ENCODE measurements around the gene EMC6.

The EMC6 gene

GRCh38 chr17:3681565-3681964 is 13.0 kb downstream of the EMC6 start:
- no peaks in the 10 kb centered on the region for H3K27me3 Mint-ChIP-seq
- H3K27ac Mint-ChIP-seq: peak overlapping the region; percentile 51
- no peak for ATAC-seq (replicated peaks)
- H3K4me1 Mint-ChIP-seq: peaks cover 26 to 60% of the 10 kb centered on the region in 2 donors
- H3K9me3 Mint-ChIP-seq: no peaks in the 10 kb centered on the region
- peaks cover 35 to 41% of the 10 kb centered on the region in 2 donors for H3K36me3 Mint-ChIP-seq
- peak overlapping the region in 1 of 2 donors; percentile 29 for H3K4me3 Mint-ChIP-seq
- DNase-seq: no peak

- no peak for DNase-seq
- Mint-ChIP-seq H3K4me1 (peaks cover 26 to 60% of the 10 kb centered on the region in 2 donors), H3K27me3 (no peaks in the 10 kb centered on the region), H3K9me3 (no peaks in the 10 kb centered on the region), H3K4me3 (no peak overlapping the region), H3K27ac (peak overlapping the region; percentile 70), H3K36me3 (peaks cover 35 to 41% of the 10 kb centered on the region in 2 donors)
- ATAC-seq (replicated peaks): no peak
Measured at GRCh38 chr17:3682033-3682432, 13.4 kb downstream of the EMC6 start.

- no peaks in the 10 kb centered on the region for H3K27me3 Mint-ChIP-seq
- ATAC-seq (replicated peaks) (peak; percentile 77 to 81), DNase-seq (peak; percentile 53)
- H3K4me1 Mint-ChIP-seq: peaks cover 24 to 54% of the 10 kb centered on the region in 2 donors
- peaks cover 30 to 36% of the 10 kb centered on the region in 2 donors for H3K36me3 Mint-ChIP-seq
- H3K9me3 Mint-ChIP-seq: no peaks in the 10 kb centered on the region
- peak overlapping the region in 1 of 2 donors; percentile 29 for H3K4me3 Mint-ChIP-seq
- H3K27ac Mint-ChIP-seq: peak overlapping the region; percentile 91
Measured at GRCh38 chr17:3683054-3683511, 14.5 kb downstream of the EMC6 start.

GRCh38 chr17:3685174-3685573 is 16.6 kb downstream of the EMC6 start:
- DNase-seq (no peak), ATAC-seq (replicated peaks) (no peak)
- Mint-ChIP-seq H3K36me3 (peaks cover 34 to 48% of the 10 kb centered on the region in 2 donors), H3K9me3 (no peaks in the 10 kb centered on the region), H3K27ac (peak overlapping the region; percentile 77), H3K4me1 (peaks cover 35 to 66% of the 10 kb centered on the region in 2 donors), H3K27me3 (no peaks in the 10 kb centered on the region), H3K4me3 (peak overlapping the region in 1 of 2 donors; percentile 11)

GRCh38 chr17:3688027-3688553 is 19.5 kb downstream of the EMC6 start:
- Mint-ChIP-seq H3K27me3 (no peaks in the 10 kb centered on the region), H3K4me3 (peak overlapping the region; percentile 70), H3K27ac (peak overlapping the region; percentile 86), H3K36me3 (peaks cover 37 to 44% of the 10 kb centered on the region in 2 donors), H3K4me1 (peaks cover 43 to 75% of the 10 kb centered on the region in 2 donors), H3K9me3 (no peaks in the 10 kb centered on the region)
- peak; percentile 58 for DNase-seq
- peak; percentile 52 to 68 for ATAC-seq (replicated peaks)

GRCh38 chr17:3688852-3689261 is 20.2 kb downstream of the EMC6 start:
- H3K4me1 Mint-ChIP-seq: peaks cover 42 to 73% of the 10 kb centered on the region in 2 donors

GRCh38 chr17:3689262-3690093 is 20.9 kb downstream of the EMC6 start:
- ATAC-seq (replicated peaks) (no peak), DNase-seq (no peak)
- H3K27ac Mint-ChIP-seq: peak overlapping the region; percentile 59
- peaks cover 27 to 36% of the 10 kb centered on the region in 2 donors for H3K36me3 Mint-ChIP-seq
- peaks cover 43 to 73% of the 10 kb centered on the region in 2 donors for H3K4me1 Mint-ChIP-seq
- H3K4me3 Mint-ChIP-seq: peak overlapping the region; percentile 50 to 58
- no peaks in the 10 kb centered on the region for H3K9me3 Mint-ChIP-seq
- no peaks in the 10 kb centered on the region for H3K27me3 Mint-ChIP-seq

More at GRCh38 chr17:3688852-3689261, 20.2 kb downstream of the EMC6 start:
- ATAC-seq (replicated peaks) (peak; percentile 26 to 39), DNase-seq (peak; percentile 33)
- Mint-ChIP-seq H3K9me3 (no peaks in the 10 kb centered on the region), H3K4me3 (peak overlapping the region; percentile 70), H3K27ac (peak overlapping the region; percentile 86), H3K36me3 (peaks cover 33 to 38% of the 10 kb centered on the region in 2 donors), H3K27me3 (no peaks in the 10 kb centered on the region)

GRCh38 chr17:3690094-3690715 is 21.6 kb downstream of the EMC6 start:
- H3K4me3 Mint-ChIP-seq: peak overlapping the region; percentile 27 to 58
- H3K27ac Mint-ChIP-seq: peak overlapping the region; percentile 79
- DNase-seq (no peak), ATAC-seq (replicated peaks) (no peak)
- H3K36me3 Mint-ChIP-seq: peaks cover 25 to 37% of the 10 kb centered on the region in 2 donors
- peaks cover 45 to 74% of the 10 kb centered on the region in 2 donors for H3K4me1 Mint-ChIP-seq
- H3K9me3 Mint-ChIP-seq: no peaks in the 10 kb centered on the region
- no peaks in the 10 kb centered on the region for H3K27me3 Mint-ChIP-seq

GRCh38 chr17:3691617-3692067 is 23.0 kb downstream of the EMC6 start:
- Mint-ChIP-seq H3K27ac (no peak overlapping the region), H3K9me3 (no peaks in the 10 kb centered on the region), H3K4me1 (peaks cover 44 to 84% of the 10 kb centered on the region in 2 donors), H3K4me3 (peak overlapping the region in 1 of 2 donors; percentile 33), H3K36me3 (peaks cover 24 to 35% of the 10 kb centered on the region in 2 donors), H3K27me3 (no peaks in the 10 kb centered on the region)
- no peak for ATAC-seq (replicated peaks)
- no peak for DNase-seq

GRCh38 chr17:3692346-3692745 is 23.7 kb downstream of the EMC6 start:
- DNase-seq (no peak), ATAC-seq (replicated peaks) (no peak)
- peaks cover 46 to 92% of the 10 kb centered on the region in 2 donors for H3K4me1 Mint-ChIP-seq
- no peaks in the 10 kb centered on the region for H3K9me3 Mint-ChIP-seq
- peak overlapping the region; percentile 41 to 52 for H3K4me3 Mint-ChIP-seq
- H3K36me3 Mint-ChIP-seq: peaks cover 24 to 36% of the 10 kb centered on the region in 2 donors
- no peaks in the 10 kb centered on the region for H3K27me3 Mint-ChIP-seq
- H3K27ac Mint-ChIP-seq: no peak overlapping the region

GRCh38 chr17:3693141-3693540 is 24.5 kb downstream of the EMC6 start:
- Mint-ChIP-seq H3K36me3 (peaks cover 21 to 40% of the 10 kb centered on the region in 2 donors), H3K4me3 (peak overlapping the region; percentile 63 to 68), H3K27ac (peak overlapping the region; percentile 75), H3K4me1 (peaks cover 44 to 94% of the 10 kb centered on the region in 2 donors), H3K9me3 (peaks cover 1 to 3% of the 10 kb centered on the region in 2 donors), H3K27me3 (no peaks in the 10 kb centered on the region)
- DNase-seq: no peak
- no peak for ATAC-seq (replicated peaks)

- ATAC-seq (replicated peaks) (peak; percentile 76 to 78), DNase-seq (peak; percentile 88)
- H3K4me1 Mint-ChIP-seq: peaks cover 37 to 94% of the 10 kb centered on the region in 2 donors
- H3K4me3 Mint-ChIP-seq: peak overlapping the region; percentile 96 to 98
- H3K9me3 Mint-ChIP-seq: peaks cover 1 to 3% of the 10 kb centered on the region in 2 donors
- H3K27me3 Mint-ChIP-seq: no peaks in the 10 kb centered on the region
- H3K36me3 Mint-ChIP-seq: peaks cover 20 to 33% of the 10 kb centered on the region in 2 donors
- H3K27ac Mint-ChIP-seq: peak overlapping the region; percentile 95
Measured at GRCh38 chr17:3693829-3694231, 25.2 kb downstream of the EMC6 start.

GRCh38 chr17:3695129-3695722 is 26.6 kb downstream of the EMC6 start:
- Mint-ChIP-seq H3K9me3 (peaks cover 1 to 3% of the 10 kb centered on the region in 2 donors), H3K36me3 (peaks cover 14 to 23% of the 10 kb centered on the region in 2 donors), H3K4me1 (peaks cover 29 to 94% of the 10 kb centered on the region in 2 donors), H3K4me3 (peak overlapping the region; percentile 96 to 98), H3K27me3 (no peaks in the 10 kb centered on the region), H3K27ac (peak overlapping the region; percentile 95)
- no peak for DNase-seq
- peak in 1 of 2 donors; percentile 14 for ATAC-seq (replicated peaks)

Measured in stimulated activated naive B cell treated with anti-CD40 and anti-IgM and Interleukin-4, amounts not matched to agents 10 μg/mL and 1 μg/mL and 100 μg/mL, for 72 hours (primary cell).